ENCODE measurements around the gene TCP1. TPM values are rescaled to one million over a fixed set of nuclear protein-coding genes. Genes with fewer than 3 reads are reported as not detected.

The TCP1 gene
- total RNA-seq, 2 experiments from 2014 or later, result 212 to 216 TPM

DNA sequence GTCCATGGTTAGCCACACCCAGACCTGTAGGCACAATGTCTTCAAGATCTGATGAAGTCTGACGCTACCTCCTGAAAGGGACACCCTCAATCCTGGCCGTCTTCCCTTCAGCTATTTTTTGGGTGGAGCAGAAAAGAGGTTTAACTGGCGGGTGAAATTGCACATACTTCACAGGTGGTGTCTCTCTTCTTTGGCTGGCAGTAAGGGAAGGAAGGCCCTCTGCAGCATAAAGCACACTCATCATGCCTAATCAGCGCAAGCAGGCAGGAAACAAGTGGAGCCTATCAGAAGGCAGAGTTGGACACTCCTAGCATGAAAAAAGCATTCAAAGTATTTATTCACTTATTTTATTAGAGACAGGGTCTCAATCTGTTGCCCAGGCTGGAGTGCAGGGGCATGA is 43.5 kb upstream of the TCP1 start:
- intact Hi-C loops (cut with DNase I, micrococcal nuclease), result no loop called here
- Mint-ChIP-seq H3K27me3 (no peaks in the 10 kb centered on the region), H3K9me3 (no peaks in the 10 kb centered on the region), H3K36me3 (ENCODE audit: low read depth) (no peaks in the 10 kb centered on the region), H3K4me3 (no peak overlapping the region), H3K4me1 (ENCODE audit: low read depth) (peaks cover 47% of the 10 kb centered on the region), H3K27ac (no peak overlapping the region)
- Histone ChIP-seq H3K27me3 (ENCODE audit: control insufficient read depth in 1 of 2, insufficient read depth in 2 of 2, low read length in 2 of 2) (no peaks in the 10 kb centered on the region), H3K4me3 (ENCODE audit: low read length) (no peak overlapping the region), H3K27ac (ENCODE audit: low read depth in 1 of 2, low read length in 2 of 2) (no peak overlapping the region), H3K9me3 (ENCODE audit: control insufficient read depth in 1 of 2, insufficient read depth in 1 of 2, low read length in 2 of 2) (no peaks in the 10 kb centered on the region), H3K36me3 (ENCODE audit: insufficient read depth, low read length) (no peaks in the 10 kb centered on the region), H3K4me1 (ENCODE audit: insufficient read depth, low read length) (peaks cover 23% of the 10 kb centered on the region)
- CTCF ChIA-PET, result no interaction called here
- TF ChIP-seq CTCF (IDR thresholded peaks at IDR 0.05), result no peak
- ATAC-seq (ENCODE audit: poor library complexity) (no peak), DNase-seq (peak in 2 of 14 experiments; percentile 17 to 21)
- POLR2A ChIA-PET, result interaction anchor here (1.0 to 2.6 kb wide), 5 partner anchors 11 to 43 kb away, joined by 3 to 11 read pairs (median 5); partner anchors contain the start of genes MRPL18 and TCP1

DNA sequence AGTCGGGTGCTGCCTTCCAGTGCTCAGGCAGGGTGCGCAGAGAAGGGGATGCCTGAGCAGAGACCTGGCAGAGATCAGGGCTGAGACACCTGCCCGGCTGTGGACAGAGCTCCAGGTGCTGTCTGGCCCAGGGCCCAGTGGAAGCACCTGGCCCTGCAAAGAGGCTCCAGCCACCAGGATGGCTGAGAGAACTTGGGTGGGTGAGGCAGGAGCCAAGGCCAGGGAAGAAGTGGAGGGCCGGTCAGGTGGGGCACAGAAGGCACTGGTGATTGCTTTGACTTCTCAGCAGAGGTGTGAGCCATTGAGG is 41.9 kb upstream of the TCP1 start:
- Mint-ChIP-seq H3K27ac (no peak overlapping the region), H3K9me3 (no peaks in the 10 kb centered on the region), H3K4me3 (no peak overlapping the region), H3K4me1 (ENCODE audit: low read depth) (peaks cover 47% of the 10 kb centered on the region), H3K36me3 (ENCODE audit: low read depth) (no peaks in the 10 kb centered on the region), H3K27me3 (no peaks in the 10 kb centered on the region)
- Histone ChIP-seq H3K9me3 (ENCODE audit: control insufficient read depth in 1 of 2, insufficient read depth in 1 of 2, low read length in 2 of 2) (no peaks in the 10 kb centered on the region), H3K4me1 (ENCODE audit: insufficient read depth, low read length) (peaks cover 23% of the 10 kb centered on the region), H3K4me3 (ENCODE audit: low read length) (no peak overlapping the region), H3K27me3 (ENCODE audit: control insufficient read depth in 1 of 2, insufficient read depth in 2 of 2, low read length in 2 of 2) (no peaks in the 10 kb centered on the region), H3K36me3 (ENCODE audit: insufficient read depth, low read length) (no peaks in the 10 kb centered on the region), H3K27ac (ENCODE audit: low read depth in 1 of 2, low read length in 2 of 2) (no peak overlapping the region)
- TF ChIP-seq CTCF (IDR thresholded peaks at IDR 0.05), result no peak
- intact Hi-C loops (cut with DNase I, micrococcal nuclease), result no loop called here
- ATAC-seq (ENCODE audit: poor library complexity) (no peak), DNase-seq (no peak)
- CTCF ChIA-PET, result no interaction called here
- POLR2A ChIA-PET, result no interaction called here

- Histone ChIP-seq H3K27me3 (ENCODE audit: control insufficient read depth in 1 of 2, insufficient read depth in 2 of 2, low read length in 2 of 2) (no peaks in the 10 kb centered on the region), H3K4me1 (ENCODE audit: insufficient read depth, low read length) (peaks cover 23% of the 10 kb centered on the region), H3K4me3 (ENCODE audit: low read length) (no peak overlapping the region), H3K27ac (ENCODE audit: low read depth in 1 of 2, low read length in 2 of 2) (no peak overlapping the region), H3K36me3 (ENCODE audit: insufficient read depth, low read length) (no peaks in the 10 kb centered on the region), H3K9me3 (ENCODE audit: control insufficient read depth in 1 of 2, insufficient read depth in 1 of 2, low read length in 2 of 2) (no peaks in the 10 kb centered on the region)
- no peaks in the 10 kb centered on the region for H3K9me3 Mint-ChIP-seq
- H3K27ac Mint-ChIP-seq, result no peak overlapping the region
- intact Hi-C loops (cut with DNase I, micrococcal nuclease), result no loop called here
- H3K36me3 Mint-ChIP-seq (ENCODE audit: low read depth), result no peaks in the 10 kb centered on the region
- ATAC-seq (ENCODE audit: poor library complexity) (no peak), DNase-seq (no peak)
- no peak for TF ChIP-seq CTCF (IDR thresholded peaks at IDR 0.05)
- no peak overlapping the region for H3K4me3 Mint-ChIP-seq
- peaks cover 47% of the 10 kb centered on the region for H3K4me1 Mint-ChIP-seq (ENCODE audit: low read depth)
- CTCF ChIA-PET, result no interaction called here
- POLR2A ChIA-PET, result no interaction called here
- H3K27me3 Mint-ChIP-seq, result no peaks in the 10 kb centered on the region
Measured at GRCh38 chr6:159830501-159831372, 41.3 kb upstream of the TCP1 start.
